Fibroblast of skin of left quadriceps (primary cell): Measurements from ENCODE around the gene CAPN15.
A peak's percentile ranks its signal among the peaks of the same experiment; 100 is the strongest.

Source experiments
- DNase-seq, 2 experiments: peaks; one replicate each; pipeline ENCODE4 v3.0.0-alpha.2; 2013; ENCODE audit warnings: low read depth in 2 of 2

CAPN15 gene

GRCh38 chr16:525520-526180, 1.9 kb upstream of the CAPN15 start:
- peak; percentile 30 to 36 for DNase-seq

- DNase-seq = no peak
Observed at GRCh38 chr16:526181-527014, 1.1 kb upstream of the CAPN15 start.

GRCh38 chr16:528111-529011, 849 bp downstream of the CAPN15 start:
- peak in 1 of 2 experiments; percentile 11 for DNase-seq

DNA sequence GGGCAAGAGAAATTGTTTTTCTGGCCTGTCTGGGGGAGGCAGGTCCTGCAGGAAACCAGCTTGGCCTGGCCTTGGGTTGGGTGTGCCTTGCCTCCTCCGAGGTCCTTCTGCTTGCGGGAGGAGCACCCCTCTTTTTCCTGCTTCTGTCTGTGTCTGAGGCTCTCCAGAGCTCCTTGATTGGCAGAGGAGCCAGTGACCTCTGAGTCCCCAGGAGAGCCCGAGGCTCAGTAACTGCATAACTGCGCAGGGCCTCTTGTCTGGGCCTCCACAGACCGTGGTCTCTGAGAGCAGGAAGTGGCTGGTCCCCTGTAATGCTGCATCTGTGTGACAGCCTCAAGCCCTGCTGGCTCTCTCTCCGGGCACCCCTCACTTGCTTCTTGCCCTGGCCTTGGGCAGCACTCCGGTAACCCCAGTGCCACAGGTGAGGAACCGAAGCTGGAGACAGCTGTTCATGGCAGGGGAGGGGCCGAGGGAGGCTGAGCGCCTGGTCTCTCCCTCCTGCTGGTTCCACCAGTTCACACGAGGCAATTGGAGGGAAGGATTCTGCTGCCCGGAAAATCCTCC, 1.6 kb downstream of the CAPN15 start:
- DNase-seq = no peak

GRCh38 chr16:530111-530817, 2.8 kb downstream of the CAPN15 start:
- no peak for DNase-seq

DNA sequence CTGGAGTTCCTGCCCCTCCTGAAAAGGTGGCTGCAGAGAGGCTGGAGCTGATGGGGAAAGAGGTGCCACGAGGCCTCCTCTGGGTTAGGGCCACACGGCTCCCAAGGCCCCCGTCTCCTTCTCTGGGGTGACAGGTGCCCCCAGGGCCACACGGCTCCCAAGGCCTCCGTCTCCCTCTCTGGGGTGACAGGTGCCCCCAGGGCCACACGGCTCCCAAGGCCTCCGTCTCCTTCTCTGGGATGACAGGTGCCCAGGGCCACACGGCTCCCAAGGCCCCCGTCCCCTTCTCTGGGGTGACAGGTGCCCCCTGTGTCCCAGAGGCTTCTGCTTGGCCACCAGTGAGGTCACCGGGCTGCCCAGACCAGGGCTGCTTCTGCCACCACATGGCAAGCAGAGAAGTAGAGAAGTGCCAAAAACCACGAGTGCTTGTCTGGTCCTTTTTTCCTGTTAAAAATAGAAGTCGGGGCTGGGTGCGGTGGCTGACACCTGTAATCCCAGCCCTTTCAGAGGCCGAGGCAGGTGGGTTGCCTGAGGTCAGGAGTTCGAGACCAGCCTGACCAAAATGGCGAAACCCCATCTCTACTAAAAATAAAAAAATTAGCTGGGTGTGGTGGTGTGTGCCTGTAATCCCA, 4.1 kb downstream of the CAPN15 start:
- no peak for DNase-seq

- no peak for DNase-seq
Observed at GRCh38 chr16:533391-534123, 6.0 kb downstream of the CAPN15 start.

GRCh38 chr16:534135-534534, 6.6 kb downstream of the CAPN15 start:
- no peak for DNase-seq

GRCh38 chr16:534856-535445, 7.4 kb downstream of the CAPN15 start:
- DNase-seq = no peak

DNA sequence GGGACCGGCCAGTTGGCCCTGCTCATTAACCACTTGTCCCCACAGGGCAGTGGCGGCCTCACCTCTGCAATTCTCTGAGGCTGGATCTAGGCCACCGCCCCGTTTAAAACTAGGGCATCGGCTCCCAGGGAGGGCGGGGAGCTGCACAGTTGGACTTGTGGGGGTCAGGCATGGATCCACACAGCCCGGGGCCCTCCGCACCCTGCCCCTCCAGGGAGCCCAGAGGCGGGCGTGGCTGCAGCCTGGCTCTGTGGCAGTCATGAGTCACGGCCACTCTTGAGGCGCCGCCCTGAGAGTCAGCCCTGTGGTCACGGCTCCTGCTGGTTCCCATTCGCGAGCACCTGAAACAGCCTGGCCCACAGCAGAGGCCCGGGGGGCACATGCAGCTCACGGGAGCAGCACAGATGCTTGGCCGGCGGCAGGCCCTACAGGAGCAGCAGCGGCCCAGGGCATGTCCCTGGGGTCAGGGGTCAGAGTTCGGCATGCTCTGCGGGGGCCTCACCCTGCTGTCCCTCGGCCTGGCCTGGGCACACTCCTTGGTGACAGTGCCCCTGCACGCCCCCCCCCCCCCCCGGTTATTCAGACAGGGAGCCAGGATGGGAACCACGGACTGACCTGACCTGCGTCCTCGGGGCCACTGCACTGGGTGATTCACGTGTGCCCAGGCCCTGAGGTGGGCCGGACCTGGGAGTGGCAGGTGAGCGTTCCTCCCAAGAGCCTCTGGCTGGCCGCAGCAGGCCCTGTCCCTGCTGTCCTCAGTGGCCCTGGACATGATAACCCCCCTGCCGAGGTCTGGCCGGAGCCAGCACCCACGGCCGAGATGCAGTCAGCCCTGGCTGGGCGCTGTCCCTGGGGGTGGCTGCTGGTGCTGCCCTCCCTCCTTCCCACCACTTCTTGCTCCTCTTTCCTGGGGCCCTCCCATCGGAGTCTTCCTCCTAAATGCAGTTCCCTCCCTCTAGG, 8.2 kb downstream of the CAPN15 start:
- DNase-seq = no peak

GRCh38 chr16:536746-537145, 9.2 kb downstream of the CAPN15 start:
- no peak for DNase-seq

DNA sequence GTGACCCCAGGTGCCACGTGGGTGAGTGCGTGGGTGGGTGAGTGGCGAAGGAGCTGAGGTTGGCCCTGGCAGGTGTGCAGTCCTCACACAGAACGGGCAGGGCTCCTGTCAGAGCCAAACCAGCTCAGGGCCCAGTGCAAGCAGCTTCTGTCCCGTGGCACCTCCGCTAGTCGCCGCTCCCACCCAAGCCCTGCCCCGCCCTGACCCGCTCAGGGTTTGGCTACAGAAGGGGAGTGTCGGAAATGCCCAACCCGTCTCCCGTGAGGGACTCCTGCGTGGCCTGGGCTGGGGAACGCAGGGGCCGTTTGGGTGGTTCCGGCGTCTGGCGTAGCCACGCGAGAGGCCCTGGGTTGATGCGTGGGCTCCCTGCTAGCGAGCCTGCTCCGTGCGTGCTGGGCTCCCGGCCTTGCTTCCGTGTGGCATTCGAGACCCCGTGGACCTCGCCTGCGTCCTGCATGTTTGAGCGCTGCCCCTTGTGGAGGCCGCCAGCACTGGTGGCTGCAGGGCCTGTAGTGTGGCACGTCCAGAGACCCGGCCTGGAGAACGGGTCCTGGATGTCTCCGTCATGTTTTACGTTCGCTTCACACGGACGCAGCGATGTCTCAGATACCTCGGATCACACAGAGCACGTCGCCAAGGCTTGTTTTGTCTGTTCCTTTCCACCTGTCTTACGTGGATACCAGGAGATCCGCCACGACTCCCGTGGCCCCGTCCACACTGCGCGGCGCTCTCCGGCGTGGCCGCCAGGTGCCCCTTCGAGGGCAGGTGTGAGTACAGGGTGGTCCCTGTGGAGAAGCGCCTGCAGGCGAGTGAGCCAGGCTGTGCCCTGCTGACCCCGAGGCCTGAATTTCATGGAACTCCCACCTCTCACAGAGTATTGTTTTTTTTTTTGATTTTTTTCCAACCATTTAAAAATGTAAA, 10.2 kb downstream of the CAPN15 start:
- DNase-seq = no peak

- DNase-seq = no peak
Observed at GRCh38 chr16:539901-540530, 12.5 kb downstream of the CAPN15 start.

GRCh38 chr16:540645-541340, 13.3 kb downstream of the CAPN15 start:
- DNase-seq = no peak

GRCh38 chr16:543301-544164, 16.0 kb downstream of the CAPN15 start:
- no peak for DNase-seq
